Activated CD4-positive, alpha-beta memory T cell treated with anti-CD3 and anti-CD28 coated beads for 36 hours (primary cell): ENCODE data around the gene PLA2G2A. TPM values are rescaled to one million over a fixed set of nuclear protein-coding genes. Genes with fewer than 3 reads are reported as not detected.
"Not testable (repeated sequence)": the region's sequence is repeated elsewhere in the genome, so short reads cannot be mapped to it uniquely, and the experiment has no call there.

ENCODE experiments used
- CTCF ChIA-PET: fragments of 350-600 bp; sonication (Branson Sonifier 250); formaldehyde crosslinking; loops from one replicate; lab custom pipeline; 2021; ENCODE audit warnings: antibody characterized with exemption, inconsistent platforms; lab: Charles Lee
- POLR2A ChIA-PET: fragments of 350-600 bp; sonication (Branson Sonifier 250); formaldehyde crosslinking; loops from one replicate; lab custom pipeline; 2021; ENCODE audit warnings: antibody characterized with exemption; lab: Charles Lee
- DNase-seq: peaks from one replicate; pipeline ENCODE4 v3.0.0-alpha.2; 2020
- H3K27ac Mint-ChIP-seq: one replicate; pipeline ENCODE4 v1.8.0; 2021; ENCODE audit warnings: mixed read lengths
- H3K27me3 Mint-ChIP-seq: one replicate; pipeline ENCODE4 v1.8.0; 2021; ENCODE audit warnings: mixed read lengths
- H3K36me3 Mint-ChIP-seq: one replicate; pipeline ENCODE4 v1.8.0; 2021; ENCODE audit warnings: mixed read lengths
- H3K4me1 Mint-ChIP-seq: one replicate; pipeline ENCODE4 v1.8.0; 2021; ENCODE audit warnings: low read depth, mixed read lengths
- H3K4me3 Mint-ChIP-seq: one replicate; pipeline ENCODE4 v1.8.0; 2021; ENCODE audit warnings: mild to moderate bottlenecking, mixed read lengths
- H3K9me3 Mint-ChIP-seq: one replicate; pipeline ENCODE4 v1.8.0; 2021; ENCODE audit warnings: mixed read lengths
- intact Hi-C: fragments of 100-400 bp; cut with micrococcal nuclease; formaldehyde crosslinking; loops from one replicate; pipeline ENCODE4 v1.15.1; 2023
- total RNA-seq, 2 experiments: library from RNA; stranded (reverse); gene quantifications; one replicate each; pipeline ENCODE4 v1.2.3, GENCODE V29; 2021

PLA2G2A gene
- not detected for total RNA-seq

GRCh38 chr1:19979494-19979977 is at the start of gene PLA2G2A:
Gene PLA2G2A, minus strand, starts transcription at chr1:19979618. Its CDS starts 845 bp downstream, at chr1:19978773.
- Mint-ChIP-seq H3K36me3 (no peaks in the 10 kb centered on the region), H3K4me3 (no peak within 1 kb of the TSS), H3K27me3 (peaks cover 12% of the 10 kb centered on the region), H3K27ac (no peak within 1 kb of the TSS), H3K4me1 (no peaks in the 10 kb centered on the region), H3K9me3 (no peaks in the 10 kb centered on the region)
- ChIA-PET CTCF (no interaction called here), POLR2A (interaction anchor here (0.6 kb wide), 1 partner anchor 9 kb away, joined by 4 read pairs; no protein-coding TSS in a partner anchor)
- intact Hi-C loops: no loop called here
- no peak for DNase-seq

- no peaks in the 10 kb centered on the region for H3K4me1 Mint-ChIP-seq
- peaks cover 3% of the 10 kb centered on the region for H3K9me3 Mint-ChIP-seq
- no peak for DNase-seq
- H3K4me3 Mint-ChIP-seq: no peak overlapping the region
- no peaks in the 10 kb centered on the region for H3K36me3 Mint-ChIP-seq
- ChIA-PET POLR2A (no interaction called here), CTCF (no interaction called here)
- H3K27me3 Mint-ChIP-seq: peaks cover 51% of the 10 kb centered on the region
- intact Hi-C loops: no loop called here
- H3K27ac Mint-ChIP-seq: no peak overlapping the region
Measured at GRCh38 chr1:20028726-20029125, 49.3 kb upstream of the PLA2G2A start.

- no peak overlapping the region for H3K4me3 Mint-ChIP-seq
- peaks cover 48% of the 10 kb centered on the region for H3K27me3 Mint-ChIP-seq
- no peaks in the 10 kb centered on the region for H3K36me3 Mint-ChIP-seq
- peaks cover 3% of the 10 kb centered on the region for H3K9me3 Mint-ChIP-seq
- H3K4me1 Mint-ChIP-seq: no peaks in the 10 kb centered on the region
- POLR2A ChIA-PET: no interaction called here
- no peak for DNase-seq
- CTCF ChIA-PET: no interaction called here
- intact Hi-C loops: no loop called here
- no peak overlapping the region for H3K27ac Mint-ChIP-seq
Measured at GRCh38 chr1:20028125-20028524, 48.7 kb upstream of the PLA2G2A start.

- Mint-ChIP-seq H3K27me3 (peaks cover 11% of the 10 kb centered on the region), H3K4me1 (no peaks in the 10 kb centered on the region), H3K4me3 (no peak overlapping the region), H3K27ac (no peak overlapping the region), H3K9me3 (peaks cover 29% of the 10 kb centered on the region), H3K36me3 (no peaks in the 10 kb centered on the region)
- no peak for DNase-seq
- POLR2A ChIA-PET: no interaction called here
- CTCF ChIA-PET: no interaction called here
- intact Hi-C loops: no loop called here
Measured at GRCh38 chr1:20017741-20018140, 38.3 kb upstream of the PLA2G2A start.

- CTCF ChIA-PET: no interaction called here
- Mint-ChIP-seq H3K27me3 (peaks cover 15% of the 10 kb centered on the region), H3K36me3 (no peaks in the 10 kb centered on the region), H3K9me3 (peaks cover 26% of the 10 kb centered on the region), H3K4me3 (no peak overlapping the region), H3K4me1 (no peaks in the 10 kb centered on the region), H3K27ac (no peak overlapping the region)
- intact Hi-C loops: no loop called here
- POLR2A ChIA-PET: no interaction called here
- DNase-seq: no peak
Measured at GRCh38 chr1:20014153-20014552, 34.7 kb upstream of the PLA2G2A start.

- H3K27me3 Mint-ChIP-seq: peaks cover 15% of the 10 kb centered on the region
- no peak for DNase-seq
Measured at GRCh38 chr1:20010016-20010415, 30.6 kb upstream of the PLA2G2A start.

GRCh38 chr1:20009212-20009611 is 29.8 kb upstream of the PLA2G2A start:
- Mint-ChIP-seq H3K27ac (no peak overlapping the region), H3K4me1 (no peaks in the 10 kb centered on the region), H3K36me3 (no peaks in the 10 kb centered on the region), H3K9me3 (peaks cover under 1% of the 10 kb centered on the region), H3K4me3 (no peak overlapping the region), H3K27me3 (peaks cover 19% of the 10 kb centered on the region)
- intact Hi-C loops: no loop called here
- DNase-seq: no peak
- ChIA-PET POLR2A (interaction anchor here (0.7 kb wide), 1 partner anchor 60 kb away, joined by 3 read pairs; no protein-coding TSS in a partner anchor), CTCF (no interaction called here)

More at GRCh38 chr1:20010016-20010415, 30.6 kb upstream of the PLA2G2A start:
- ChIA-PET POLR2A (no interaction called here), CTCF (interaction anchor here (0.6 kb wide), 1 partner anchor 248 kb away, joined by 3 read pairs; no protein-coding TSS in a partner anchor)
- H3K27ac Mint-ChIP-seq: no peak overlapping the region
- H3K4me3 Mint-ChIP-seq: no peak overlapping the region
- H3K9me3 Mint-ChIP-seq: peaks cover 4% of the 10 kb centered on the region
- H3K36me3 Mint-ChIP-seq: no peaks in the 10 kb centered on the region
- intact Hi-C loops: no loop called here
- H3K4me1 Mint-ChIP-seq: no peaks in the 10 kb centered on the region

GRCh38 chr1:20008391-20008841 is 29.0 kb upstream of the PLA2G2A start:
- Mint-ChIP-seq H3K27ac (no peak overlapping the region), H3K36me3 (no peaks in the 10 kb centered on the region), H3K27me3 (peaks cover 23% of the 10 kb centered on the region), H3K9me3 (peaks cover 4% of the 10 kb centered on the region), H3K4me3 (no peak overlapping the region), H3K4me1 (no peaks in the 10 kb centered on the region)
- intact Hi-C loops: no loop called here
- no peak for DNase-seq
- ChIA-PET CTCF (no interaction called here), POLR2A (no interaction called here)

GRCh38 chr1:19998823-19999222 is 19.4 kb upstream of the PLA2G2A start:
- CTCF ChIA-PET, H3K27ac Mint-ChIP-seq, DNase-seq, H3K9me3 Mint-ChIP-seq, intact Hi-C loops, POLR2A ChIA-PET, H3K4me1 Mint-ChIP-seq, H3K4me3 Mint-ChIP-seq, H3K36me3 Mint-ChIP-seq: not testable (repeated sequence)
- peaks cover 55% of the 10 kb centered on the region for H3K27me3 Mint-ChIP-seq

- H3K27ac Mint-ChIP-seq: no peak overlapping the region
- ChIA-PET POLR2A (no interaction called here), CTCF (no interaction called here)
- intact Hi-C loops: no loop called here
- DNase-seq: no peak
- H3K27me3 Mint-ChIP-seq: peaks cover 34% of the 10 kb centered on the region
- no peaks in the 10 kb centered on the region for H3K36me3 Mint-ChIP-seq
- H3K9me3 Mint-ChIP-seq: no peaks in the 10 kb centered on the region
- no peak overlapping the region for H3K4me3 Mint-ChIP-seq
- H3K4me1 Mint-ChIP-seq: no peaks in the 10 kb centered on the region
Measured at GRCh38 chr1:19990689-19991088, 11.3 kb upstream of the PLA2G2A start.

GRCh38 chr1:19990182-19990582 is 10.8 kb upstream of the PLA2G2A start:
- CTCF ChIA-PET, H3K36me3 Mint-ChIP-seq, intact Hi-C loops, H3K4me3 Mint-ChIP-seq, H3K27ac Mint-ChIP-seq, DNase-seq, H3K9me3 Mint-ChIP-seq, H3K4me1 Mint-ChIP-seq, POLR2A ChIA-PET: not testable (repeated sequence)
- H3K27me3 Mint-ChIP-seq: peaks cover 33% of the 10 kb centered on the region

GRCh38 chr1:19988267-19989006 is 9.0 kb upstream of the PLA2G2A start:
- Mint-ChIP-seq H3K27me3 (peaks cover 26% of the 10 kb centered on the region), H3K4me1 (no peaks in the 10 kb centered on the region), H3K9me3 (no peaks in the 10 kb centered on the region), H3K4me3 (no peak overlapping the region), H3K27ac (no peak overlapping the region), H3K36me3 (no peaks in the 10 kb centered on the region)
- CTCF ChIA-PET: interaction anchor here (0.7 kb wide), 1 partner anchor 97 kb away, joined by 3 read pairs; no protein-coding TSS in a partner anchor
- DNase-seq: no peak
- POLR2A ChIA-PET: no interaction called here
- intact Hi-C loops: no loop called here
